ENCODE results near the gene IL1RAPL2. TPM values are rescaled to one million over a fixed set of nuclear protein-coding genes. Genes with fewer than 3 reads are reported as not detected.

IL1RAPL2 gene
- polyA plus RNA-seq, 3 donors, result not detected

DNA sequence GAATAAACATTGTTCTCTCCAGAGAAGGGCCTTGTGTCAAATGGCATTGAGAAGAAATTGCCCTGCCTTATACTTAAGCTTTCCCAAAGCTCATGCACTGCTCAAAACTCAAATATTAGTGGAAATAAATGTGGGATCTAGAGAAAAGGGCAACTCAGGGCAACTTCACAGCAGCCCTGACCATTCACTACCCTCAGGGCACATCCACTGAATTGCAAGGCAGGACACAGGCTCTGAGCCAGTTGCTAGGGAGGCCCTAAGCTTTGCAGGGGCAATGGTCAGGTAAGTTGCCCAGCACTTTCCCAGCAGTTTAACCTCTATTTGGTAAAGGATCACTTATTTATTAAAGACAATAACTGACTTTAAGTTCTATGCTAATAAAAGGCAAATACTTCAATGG, 909.8 kb downstream of the IL1RAPL2 start:
- no peaks in the 10 kb centered on the region for H3K9me3 ChIP-seq (replicated peaks in 1 of 2; ENCODE audit: control insufficient read depth in 1 of 2, insufficient read depth in 1 of 2, low read length in 2 of 2)
- H3K27me3 ChIP-seq (ENCODE audit: control insufficient read depth in 2 of 2, insufficient read depth in 2 of 2, low read length in 2 of 2), result no peaks in the 10 kb centered on the region
- Mint-ChIP-seq H3K4me3 (no peak overlapping the region), H3K36me3 (no peaks in the 10 kb centered on the region), H3K27me3 (ENCODE audit: low read depth in 3 of 3) (no peaks in the 10 kb centered on the region), H3K9me3 (no peaks in the 10 kb centered on the region), H3K4me1 (no peaks in the 10 kb centered on the region), H3K27ac (no peak overlapping the region)
- H3K4me2 ChIP-seq (replicated peaks; ENCODE audit: extremely low read depth, low read length, poor library complexity, severe bottlenecking), result no peak overlapping the region
- intact Hi-C loops (cut with micrococcal nuclease), result no loop called here
- H3K27ac ChIP-seq (ENCODE audit: low read depth in 1 of 2, low read length in 2 of 2), result no peak overlapping the region
- H2AFZ ChIP-seq (ENCODE audit: insufficient read depth, low read depth, low read length, poor library complexity, severe bottlenecking), result no peak overlapping the region
- H3K9ac ChIP-seq (ENCODE audit: insufficient read depth, low read length, poor library complexity, severe bottlenecking), result no peak overlapping the region
- H4K20me1 ChIP-seq (ENCODE audit: insufficient read depth, low read length), result no peaks in the 10 kb centered on the region
- H3K4me3 ChIP-seq (replicated peaks in 1 of 3; ENCODE audit: low read depth in 2 of 3, low read length in 3 of 3), result no peak overlapping the region
- DNase-seq, result no peak
- no peaks in the 10 kb centered on the region for H3K79me2 ChIP-seq (ENCODE audit: insufficient read depth, low read length)
- TF ChIP-seq, protein P1, sequence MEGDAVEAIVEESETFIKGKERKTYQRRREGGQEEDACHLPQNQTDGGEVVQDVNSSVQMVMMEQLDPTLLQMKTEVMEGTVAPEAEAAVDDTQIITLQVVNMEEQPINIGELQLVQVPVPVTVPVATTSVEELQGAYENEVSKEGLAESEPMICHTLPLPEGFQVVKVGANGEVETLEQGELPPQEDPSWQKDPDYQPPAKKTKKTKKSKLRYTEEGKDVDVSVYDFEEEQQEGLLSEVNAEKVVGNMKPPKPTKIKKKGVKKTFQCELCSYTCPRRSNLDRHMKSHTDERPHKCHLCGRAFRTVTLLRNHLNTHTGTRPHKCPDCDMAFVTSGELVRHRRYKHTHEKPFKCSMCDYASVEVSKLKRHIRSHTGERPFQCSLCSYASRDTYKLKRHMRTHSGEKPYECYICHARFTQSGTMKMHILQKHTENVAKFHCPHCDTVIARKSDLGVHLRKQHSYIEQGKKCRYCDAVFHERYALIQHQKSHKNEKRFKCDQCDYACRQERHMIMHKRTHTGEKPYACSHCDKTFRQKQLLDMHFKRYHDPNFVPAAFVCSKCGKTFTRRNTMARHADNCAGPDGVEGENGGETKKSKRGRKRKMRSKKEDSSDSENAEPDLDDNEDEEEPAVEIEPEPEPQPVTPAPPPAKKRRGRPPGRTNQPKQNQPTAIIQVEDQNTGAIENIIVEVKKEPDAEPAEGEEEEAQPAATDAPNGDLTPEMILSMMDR (IDR thresholded peaks at IDR 0.05), result no peak
- H3K36me3 ChIP-seq (replicated peaks in 1 of 2; ENCODE audit: control insufficient read depth in 1 of 2, insufficient read depth in 2 of 2, low read length in 2 of 2), result no peaks in the 10 kb centered on the region
- H3K4me1 ChIP-seq (ENCODE audit: control insufficient read depth in 1 of 2, insufficient read depth in 2 of 2, low read length in 2 of 2), result no peaks in the 10 kb centered on the region

- Mint-ChIP-seq H3K4me3 (no peak overlapping the region), H3K9me3 (no peaks in the 10 kb centered on the region), H3K27me3 (ENCODE audit: low read depth in 3 of 3) (no peaks in the 10 kb centered on the region), H3K4me1 (no peaks in the 10 kb centered on the region), H3K27ac (no peak overlapping the region), H3K36me3 (no peaks in the 10 kb centered on the region)
- DNase-seq, result no peak
- Histone ChIP-seq H3K4me3 (replicated peaks in 1 of 3; ENCODE audit: low read depth in 2 of 3, low read length in 3 of 3) (no peak overlapping the region), H3K79me2 (ENCODE audit: insufficient read depth, low read length) (no peaks in the 10 kb centered on the region), H3K27me3 (ENCODE audit: control insufficient read depth in 2 of 2, insufficient read depth in 2 of 2, low read length in 2 of 2) (no peaks in the 10 kb centered on the region), H4K20me1 (ENCODE audit: insufficient read depth, low read length) (no peaks in the 10 kb centered on the region), H3K4me2 (replicated peaks; ENCODE audit: extremely low read depth, low read length, poor library complexity, severe bottlenecking) (no peak overlapping the region), H3K9ac (ENCODE audit: insufficient read depth, low read length, poor library complexity, severe bottlenecking) (no peak overlapping the region), H2AFZ (ENCODE audit: insufficient read depth, low read depth, low read length, poor library complexity, severe bottlenecking) (no peak overlapping the region), H3K27ac (ENCODE audit: low read depth in 1 of 2, low read length in 2 of 2) (no peak overlapping the region), H3K4me1 (ENCODE audit: control insufficient read depth in 1 of 2, insufficient read depth in 2 of 2, low read length in 2 of 2) (no peaks in the 10 kb centered on the region), H3K9me3 (replicated peaks in 1 of 2; ENCODE audit: control insufficient read depth in 1 of 2, insufficient read depth in 1 of 2, low read length in 2 of 2) (no peaks in the 10 kb centered on the region), H3K36me3 (replicated peaks in 1 of 2; ENCODE audit: control insufficient read depth in 1 of 2, insufficient read depth in 2 of 2, low read length in 2 of 2) (no peaks in the 10 kb centered on the region)
- intact Hi-C loops (cut with micrococcal nuclease), result no loop called here
- TF ChIP-seq, protein P1 (IDR thresholded peaks at IDR 0.05), result no peak
- WGBS (ENCODE audit: insufficient coverage), result no CpG with 5 or more reads among the region's 1 CpG
Observed at GRCh38 chrX:105477351-105477750, 911.4 kb downstream of the IL1RAPL2 start.
